Measurements from ENCODE around the gene ZNF30. TPM values are rescaled to one million over a fixed set of nuclear protein-coding genes. Genes with fewer than 3 reads are reported as not detected.

The ZNF30 gene
- total RNA-seq, 4 donors from 2014 or later = 1.6 to 9.9 (median 2.1) TPM

- Histone ChIP-seq H3K9me3 (peaks cover 0 to 57% (median 30%) of the 10 kb centered on the region in 4 donors), H3K4me3 (no peak overlapping the region), H3K27ac (no peak overlapping the region), H3K4me1 (peaks cover 0 to 11% (median 0%) of the 10 kb centered on the region in 4 donors), H3K27me3 (no peaks in the 10 kb centered on the region), H3K36me3 (peaks cover 0 to 46% (median 14%) of the 10 kb centered on the region in 3 donors)
- no peak for TF ChIP-seq POLR2A (IDR thresholded peaks at IDR 0.05)
- no peak for TF ChIP-seq CTCF (IDR thresholded peaks at IDR 0.05)
- no peak for DNase-seq
These were observed 34.4 kb downstream of the ZNF30 start for GRCh38 chr19:34960940-34961679.

- H3K36me3 ChIP-seq = peaks cover 0 to 44% (median 14%) of the 10 kb centered on the region in 3 donors
- peak overlapping the region in 3 of 4 donors; percentile 4 to 91 (median 79) for H3K4me3 ChIP-seq
- H3K27me3 ChIP-seq = no peaks in the 10 kb centered on the region
- H3K27ac ChIP-seq = peak overlapping the region in 2 of 4 donors; percentile 73 to 78
- peak in 1 of 3 donors; percentile 59 for DNase-seq
- H3K4me1 ChIP-seq = peaks cover 0 to 11% (median 0%) of the 10 kb centered on the region in 4 donors
- TF ChIP-seq CTCF (IDR thresholded peaks at IDR 0.05) (no peak), POLR2A (IDR thresholded peaks at IDR 0.05) (no peak)
- H3K9me3 ChIP-seq = peaks cover 0 to 48% (median 27%) of the 10 kb centered on the region in 4 donors
These were observed 35.3 kb downstream of the ZNF30 start for GRCh38 chr19:34961775-34962686.

GRCh38 chr19:34962687-34963572 is 36.2 kb downstream of the ZNF30 start:
- no peak for TF ChIP-seq CTCF (IDR thresholded peaks at IDR 0.05)
- TF ChIP-seq POLR2A (IDR thresholded peaks at IDR 0.05) = no peak
- H3K4me3 ChIP-seq = peak overlapping the region; percentile 62 to 91 (median 84)

GRCh38 chr19:34963573-34964406 is 37.1 kb downstream of the ZNF30 start, which contains the start of gene ZNF792:
ZNF792 (minus strand) TSS chr19:34964229; CDS start chr19:34963662, 567 bp downstream.
- peaks cover 0 to 27% (median 4%) of the 10 kb centered on the region in 3 donors for H3K36me3 ChIP-seq
- H3K27me3 ChIP-seq = no peaks in the 10 kb centered on the region
- H3K4me3 ChIP-seq = peak within 1 kb of the TSS; percentile 62 to 91 (median 84)
- TF ChIP-seq CTCF (IDR thresholded peaks at IDR 0.05) (peak in 1 of 6 experiments; percentile 21), POLR2A (IDR thresholded peaks at IDR 0.05) (peak; percentile 10 to 12)
- peak; percentile 70 to 82 (median 80) for DNase-seq
- H3K4me1 ChIP-seq = peaks cover 0 to 11% (median 0%) of the 10 kb centered on the region in 4 donors
- peak within 1 kb of the TSS; percentile 41 to 82 (median 76) for H3K27ac ChIP-seq
- H3K9me3 ChIP-seq = peaks cover 0 to 30% (median 17%) of the 10 kb centered on the region in 4 donors

More at GRCh38 chr19:34962687-34963572, 36.2 kb downstream of the ZNF30 start:
- H3K27ac ChIP-seq = peak overlapping the region; percentile 41 to 82 (median 76)
- peaks cover 0 to 35% (median 13%) of the 10 kb centered on the region in 3 donors for H3K36me3 ChIP-seq
- H3K4me1 ChIP-seq = peaks cover 0 to 11% (median 0%) of the 10 kb centered on the region in 4 donors
- peaks cover 0 to 39% (median 23%) of the 10 kb centered on the region in 4 donors for H3K9me3 ChIP-seq
- DNase-seq = no peak
- H3K27me3 ChIP-seq = no peaks in the 10 kb centered on the region
